Measurements from ENCODE around the gene NCSTN. TPM values are rescaled to one million over a fixed set of nuclear protein-coding genes. Genes with fewer than 3 reads are reported as not detected.

Gene NCSTN
- total RNA-seq, 2 experiments from 2014 or later: 44.8 to 55.5 TPM

DNA sequence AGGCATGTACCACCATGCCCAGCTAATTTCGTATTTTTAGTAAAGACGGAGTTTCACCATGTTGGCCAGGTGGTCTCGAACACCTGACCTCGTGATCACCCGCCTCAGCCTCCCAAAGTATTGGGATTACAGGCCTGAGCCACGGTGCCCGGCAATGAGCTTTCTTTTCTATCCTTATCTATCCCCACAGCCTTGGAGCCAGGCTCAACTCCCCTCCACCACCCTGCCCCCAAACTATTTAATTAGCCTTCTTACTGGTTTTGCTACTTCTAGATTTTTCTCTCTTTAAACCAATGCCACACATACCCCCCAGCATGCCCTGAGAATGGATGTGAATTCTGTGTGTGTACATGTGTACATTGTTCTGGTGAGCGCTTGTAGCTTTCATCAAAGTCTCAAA, 51.5 kb downstream of the NCSTN start:
- H3K4me1 ChIP-seq (ENCODE audit: insufficient read depth, low read length, poor library complexity, severe bottlenecking): no peaks in the 10 kb centered on the region
- H4K20me1 ChIP-seq (ENCODE audit: insufficient read depth, low read length): no peaks in the 10 kb centered on the region
- no peaks in the 10 kb centered on the region for H3K79me2 ChIP-seq (ENCODE audit: insufficient read depth, low read depth, low read length)
- intact Hi-C loops (cut with micrococcal nuclease; ENCODE audit: unreplicated experiment): no loop called here
- CTCF ChIA-PET (ENCODE audit: unreplicated experiment): no interaction called here
- H3K36me3 ChIP-seq (ENCODE audit: insufficient read depth, low read length): no peaks in the 10 kb centered on the region
- H3K9me2 ChIP-seq (ENCODE audit: insufficient read depth, low read length): no peaks in the 10 kb centered on the region
- no peak overlapping the region for H3K4me2 ChIP-seq (ENCODE audit: low read length)
- no peak overlapping the region for H2AFZ ChIP-seq (ENCODE audit: low read length)
- no TSS peak for BruUV-seq (replicated peaks)
- H3K27ac ChIP-seq (ENCODE audit: low read depth, low read length, poor library complexity, severe bottlenecking): no peak overlapping the region
- no peak for TF ChIP-seq CTCF (conservative IDR thresholded peaks at IDR 0.05; ENCODE audit: low read length)
- TF ChIP-seq EZH2phosphoT487 (IDR thresholded peaks at IDR 0.05; ENCODE audit: borderline replicate concordance, low read depth, low read length): no peak
- H3K4me3 ChIP-seq (ENCODE audit: low read depth, low read length, poor library complexity, severe bottlenecking): no peak overlapping the region
- no peak for DNase-seq (ENCODE audit: low spot score)
- POLR2A ChIA-PET: interaction anchor here (0.5 kb wide), 1 partner anchor 88 kb away, joined by 3 read pairs; no protein-coding TSS in a partner anchor
- H3K9me3 ChIP-seq (ENCODE audit: low read length): no peaks in the 10 kb centered on the region

DNA sequence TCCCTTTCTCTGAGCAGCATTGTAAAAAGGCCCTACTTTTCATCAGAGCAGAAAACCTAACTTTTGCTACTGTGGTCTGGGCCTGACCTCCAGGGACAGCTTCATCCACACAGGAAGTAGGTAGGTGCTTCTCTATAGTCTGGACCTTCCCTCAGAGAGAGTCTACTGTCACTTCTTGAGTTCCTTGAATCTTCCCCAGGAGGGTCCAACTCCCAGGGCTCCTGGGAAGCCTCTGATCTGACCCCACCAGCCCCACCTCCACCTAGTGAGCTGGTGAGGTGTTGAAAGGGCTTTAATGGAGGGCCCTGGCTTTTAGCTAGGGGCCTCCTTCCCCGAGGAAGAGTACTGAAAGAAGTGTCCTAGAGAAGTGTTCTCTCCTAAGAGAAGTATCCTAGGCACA, 54.5 kb downstream of the NCSTN start:
- H3K4me2 ChIP-seq (ENCODE audit: low read length): no peak overlapping the region
- H3K4me1 ChIP-seq (ENCODE audit: insufficient read depth, low read length, poor library complexity, severe bottlenecking): peaks cover 8% of the 10 kb centered on the region
- no peak for TF ChIP-seq CTCF (conservative IDR thresholded peaks at IDR 0.05; ENCODE audit: low read length)
- no peak for TF ChIP-seq EZH2phosphoT487 (IDR thresholded peaks at IDR 0.05; ENCODE audit: borderline replicate concordance, low read depth, low read length)
- H4K20me1 ChIP-seq (ENCODE audit: insufficient read depth, low read length): no peaks in the 10 kb centered on the region
- no peaks in the 10 kb centered on the region for H3K36me3 ChIP-seq (ENCODE audit: insufficient read depth, low read length)
- DNase-seq (ENCODE audit: low spot score): no peak
- H3K9me2 ChIP-seq (ENCODE audit: insufficient read depth, low read length): no peaks in the 10 kb centered on the region
- BruUV-seq (replicated peaks): no TSS peak
- H2AFZ ChIP-seq (ENCODE audit: low read length): no peak overlapping the region
- ChIA-PET POLR2A (no interaction called here), CTCF (ENCODE audit: unreplicated experiment) (no interaction called here)
- no peaks in the 10 kb centered on the region for H3K9me3 ChIP-seq (ENCODE audit: low read length)
- no peak overlapping the region for H3K4me3 ChIP-seq (ENCODE audit: low read depth, low read length, poor library complexity, severe bottlenecking)
- H3K79me2 ChIP-seq (ENCODE audit: insufficient read depth, low read depth, low read length): no peaks in the 10 kb centered on the region
- intact Hi-C loops (cut with micrococcal nuclease; ENCODE audit: unreplicated experiment): no loop called here
- H3K27ac ChIP-seq (ENCODE audit: low read depth, low read length, poor library complexity, severe bottlenecking): no peak overlapping the region

DNA sequence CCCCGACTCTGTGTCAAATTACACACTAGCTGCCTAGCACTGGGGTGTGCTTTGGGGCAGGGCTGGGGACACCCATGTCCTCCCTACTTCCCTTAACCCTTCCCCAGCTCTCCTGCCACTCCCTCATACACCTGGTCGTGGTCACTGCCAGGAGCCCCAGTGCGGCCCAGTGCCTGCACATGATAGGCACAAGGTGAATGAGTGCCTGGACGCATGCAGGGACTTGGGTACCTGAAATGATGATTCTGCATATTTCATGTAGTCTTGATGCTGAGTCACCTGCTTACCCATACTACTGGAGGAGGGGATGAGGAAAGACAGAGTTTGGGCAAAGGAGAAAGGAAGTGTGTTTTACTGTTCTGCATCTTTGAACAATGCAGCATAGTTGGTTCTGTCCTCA, 55.6 kb downstream of the NCSTN start:
- no TSS peak for BruUV-seq (replicated peaks)
- intact Hi-C loops (cut with micrococcal nuclease; ENCODE audit: unreplicated experiment): no loop called here
- H3K4me3 ChIP-seq (ENCODE audit: low read depth, low read length, poor library complexity, severe bottlenecking): no peak overlapping the region
- no peak overlapping the region for H2AFZ ChIP-seq (ENCODE audit: low read length)
- peaks cover 11% of the 10 kb centered on the region for H3K4me1 ChIP-seq (ENCODE audit: insufficient read depth, low read length, poor library complexity, severe bottlenecking)
- H3K79me2 ChIP-seq (ENCODE audit: insufficient read depth, low read depth, low read length): no peaks in the 10 kb centered on the region
- H3K9me2 ChIP-seq (ENCODE audit: insufficient read depth, low read length): no peaks in the 10 kb centered on the region
- CTCF ChIA-PET (ENCODE audit: unreplicated experiment): no interaction called here
- no peak overlapping the region for H3K4me2 ChIP-seq (ENCODE audit: low read length)
- no peaks in the 10 kb centered on the region for H3K36me3 ChIP-seq (ENCODE audit: insufficient read depth, low read length)
- H3K9me3 ChIP-seq (ENCODE audit: low read length): no peaks in the 10 kb centered on the region
- no peak overlapping the region for H3K27ac ChIP-seq (ENCODE audit: low read depth, low read length, poor library complexity, severe bottlenecking)
- no peak for DNase-seq (ENCODE audit: low spot score)
- H4K20me1 ChIP-seq (ENCODE audit: insufficient read depth, low read length): no peaks in the 10 kb centered on the region
- POLR2A ChIA-PET: interaction anchor here (0.7 kb wide), 1 partner anchor 10 kb away, joined by 3 read pairs; no protein-coding TSS in a partner anchor
- no peak for TF ChIP-seq EZH2phosphoT487 (IDR thresholded peaks at IDR 0.05; ENCODE audit: borderline replicate concordance, low read depth, low read length)
- TF ChIP-seq CTCF (conservative IDR thresholded peaks at IDR 0.05; ENCODE audit: low read length): no peak
